Activated naive CD4-positive, alpha-beta T cell treated with anti-CD3 and anti-CD28 coated beads, Interleukin-2, amount 50 U/mL, for 72 hours (primary cell): ENCODE measurements around the gene GIPC1. TPM values are rescaled to one million over a fixed set of nuclear protein-coding genes. Genes with fewer than 3 reads are reported as not detected.
"Not testable (repeated sequence)": the region's sequence is repeated elsewhere in the genome, so short reads cannot be mapped to it uniquely, and the experiment has no call there.

Experiments used
- ATAC-seq, 2 donors: fragments of 150-1000 bp; cut with Tn5 transposase; 2 replicates each; pipeline ENCODE4 v1.10.0; 2021; ENCODE audit warnings: mild to moderate bottlenecking in 2 of 2, moderate library complexity in 2 of 2
- DNase-seq, 2 donors: peaks; one replicate each; pipeline ENCODE4 v3.0.0; 2021 to 2022; ENCODE audit warnings: low spot score in 2 of 2
- H3K27ac Mint-ChIP-seq, 2 donors: one replicate each; pipeline ENCODE4 v1.8.0; 2022; ENCODE audit warnings: mild to moderate bottlenecking in 2 of 2, mixed read lengths in 2 of 2
- H3K36me3 Mint-ChIP-seq, 2 donors: one replicate each; pipeline ENCODE4 v1.8.0; 2022; ENCODE audit warnings: mixed read lengths in 2 of 2
- H3K9me3 Mint-ChIP-seq, 2 donors: one replicate each; pipeline ENCODE4 v1.8.0; 2022; ENCODE audit warnings: mixed read lengths in 2 of 2
- total RNA-seq, 2 donors: library from RNA; stranded (reverse); gene quantifications; one replicate each; pipeline ENCODE4 v1.2.3, GENCODE V29; 2022

GIPC1 gene
- total RNA-seq, 2 donors from 2014 or later = 24.8 to 33.3 TPM

GRCh38 chr19:14505488-14506239 lies 9.7 kb upstream of the GIPC1 start:
- H3K36me3 Mint-ChIP-seq = no peaks in the 10 kb centered on the region
- peak overlapping the region; percentile 82 for H3K27ac Mint-ChIP-seq
- ATAC-seq (peak; percentile 64 to 76), DNase-seq (peak; percentile 79 to 89)
- no peaks in the 10 kb centered on the region for H3K9me3 Mint-ChIP-seq

- not testable (repeated sequence) for H3K9me3 Mint-ChIP-seq, DNase-seq, H3K27ac Mint-ChIP-seq, H3K36me3 Mint-ChIP-seq, ATAC-seq
Measured at GRCh38 chr19:14504575-14504974, 8.6 kb upstream of the GIPC1 start.

- Mint-ChIP-seq H3K36me3 (no peaks in the 10 kb centered on the region), H3K27ac (peak overlapping the region in 1 of 2 donors; percentile 61), H3K9me3 (no peaks in the 10 kb centered on the region)
- no peak for DNase-seq
- ATAC-seq = no peak
Measured at GRCh38 chr19:14503285-14503684, 7.4 kb upstream of the GIPC1 start.

- H3K36me3 Mint-ChIP-seq = no peaks in the 10 kb centered on the region
- no peaks in the 10 kb centered on the region for H3K9me3 Mint-ChIP-seq
- no peak overlapping the region for H3K27ac Mint-ChIP-seq
- DNase-seq (no peak), ATAC-seq (no peak)
Measured at GRCh38 chr19:14502334-14503092, 6.6 kb upstream of the GIPC1 start.

- DNase-seq (no peak), ATAC-seq (no peak)
- Mint-ChIP-seq H3K9me3 (no peaks in the 10 kb centered on the region), H3K36me3 (no peaks in the 10 kb centered on the region), H3K27ac (no peak overlapping the region)
Measured at GRCh38 chr19:14497228-14497921, 1.4 kb upstream of the GIPC1 start.

GRCh38 chr19:14496834-14497227 lies 904 bp upstream of the GIPC1 start:
- peak overlapping the region; percentile 60 to 80 for H3K27ac Mint-ChIP-seq
- DNase-seq (no peak), ATAC-seq (no peak)
- no peaks in the 10 kb centered on the region for H3K36me3 Mint-ChIP-seq
- no peaks in the 10 kb centered on the region for H3K9me3 Mint-ChIP-seq

GRCh38 chr19:14495672-14496028 lies 277 bp downstream of the GIPC1 start:
- DNase-seq = no peak
- ATAC-seq = no peak
- Mint-ChIP-seq H3K27ac (peak overlapping the region in 1 of 2 donors; percentile 80), H3K9me3 (no peaks in the 10 kb centered on the region), H3K36me3 (no peaks in the 10 kb centered on the region)

GRCh38 chr19:14494910-14495671 lies 836 bp downstream of the GIPC1 start:
- H3K9me3 Mint-ChIP-seq = no peaks in the 10 kb centered on the region
- no peaks in the 10 kb centered on the region for H3K36me3 Mint-ChIP-seq
- H3K27ac Mint-ChIP-seq = peak overlapping the region in 1 of 2 donors; percentile 65
- DNase-seq = no peak
- ATAC-seq = no peak

- DNase-seq (no peak), ATAC-seq (no peak)
- Mint-ChIP-seq H3K27ac (peak overlapping the region in 1 of 2 donors; percentile 2), H3K36me3 (no peaks in the 10 kb centered on the region), H3K9me3 (no peaks in the 10 kb centered on the region)
Measured at GRCh38 chr19:14494411-14494810, 1.5 kb downstream of the GIPC1 start.

- Mint-ChIP-seq H3K27ac (peak overlapping the region in 1 of 2 donors; percentile 7), H3K9me3 (no peaks in the 10 kb centered on the region), H3K36me3 (no peaks in the 10 kb centered on the region)
- ATAC-seq (no peak), DNase-seq (no peak)
Measured at GRCh38 chr19:14492756-14493337, 3.1 kb downstream of the GIPC1 start.

- ATAC-seq (no peak), DNase-seq (no peak)
- H3K27ac Mint-ChIP-seq = peak overlapping the region; percentile 33 to 59
- no peaks in the 10 kb centered on the region for H3K36me3 Mint-ChIP-seq
- no peaks in the 10 kb centered on the region for H3K9me3 Mint-ChIP-seq
Measured at GRCh38 chr19:14487370-14488125, 8.4 kb downstream of the GIPC1 start.

- Mint-ChIP-seq H3K36me3 (no peaks in the 10 kb centered on the region), H3K27ac (no peak overlapping the region), H3K9me3 (no peaks in the 10 kb centered on the region)
- ATAC-seq (no peak), DNase-seq (no peak)
Measured at GRCh38 chr19:14482172-14482941, 13.6 kb downstream of the GIPC1 start.

GRCh38 chr19:14480700-14481079 lies 15.2 kb downstream of the GIPC1 start:
- no peaks in the 10 kb centered on the region for H3K9me3 Mint-ChIP-seq
- DNase-seq (no peak), ATAC-seq (no peak)
- no peaks in the 10 kb centered on the region for H3K36me3 Mint-ChIP-seq
- H3K27ac Mint-ChIP-seq = no peak overlapping the region

- ATAC-seq = peak; percentile 35 to 65
- Mint-ChIP-seq H3K36me3 (no peaks in the 10 kb centered on the region), H3K9me3 (no peaks in the 10 kb centered on the region), H3K27ac (no peak overlapping the region)
- peak; percentile 74 to 96 for DNase-seq
Measured at GRCh38 chr19:14479975-14480699, 15.8 kb downstream of the GIPC1 start.
